ENCODE data around the gene TAF3. TPM values are rescaled to one million over a fixed set of nuclear protein-coding genes. Genes with fewer than 3 reads are reported as not detected.

Gene TAF3
- total RNA-seq, 4 donors from 2014 or later, result 5.6 to 12.9 (median 8.3) TPM

GRCh38 chr10:7802606-7803005 lies 15.7 kb upstream of the TAF3 start:
- TF ChIP-seq, protein P1, sequence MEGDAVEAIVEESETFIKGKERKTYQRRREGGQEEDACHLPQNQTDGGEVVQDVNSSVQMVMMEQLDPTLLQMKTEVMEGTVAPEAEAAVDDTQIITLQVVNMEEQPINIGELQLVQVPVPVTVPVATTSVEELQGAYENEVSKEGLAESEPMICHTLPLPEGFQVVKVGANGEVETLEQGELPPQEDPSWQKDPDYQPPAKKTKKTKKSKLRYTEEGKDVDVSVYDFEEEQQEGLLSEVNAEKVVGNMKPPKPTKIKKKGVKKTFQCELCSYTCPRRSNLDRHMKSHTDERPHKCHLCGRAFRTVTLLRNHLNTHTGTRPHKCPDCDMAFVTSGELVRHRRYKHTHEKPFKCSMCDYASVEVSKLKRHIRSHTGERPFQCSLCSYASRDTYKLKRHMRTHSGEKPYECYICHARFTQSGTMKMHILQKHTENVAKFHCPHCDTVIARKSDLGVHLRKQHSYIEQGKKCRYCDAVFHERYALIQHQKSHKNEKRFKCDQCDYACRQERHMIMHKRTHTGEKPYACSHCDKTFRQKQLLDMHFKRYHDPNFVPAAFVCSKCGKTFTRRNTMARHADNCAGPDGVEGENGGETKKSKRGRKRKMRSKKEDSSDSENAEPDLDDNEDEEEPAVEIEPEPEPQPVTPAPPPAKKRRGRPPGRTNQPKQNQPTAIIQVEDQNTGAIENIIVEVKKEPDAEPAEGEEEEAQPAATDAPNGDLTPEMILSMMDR (IDR thresholded peaks at IDR 0.05; ENCODE audit: low read depth), result no peak

DNA sequence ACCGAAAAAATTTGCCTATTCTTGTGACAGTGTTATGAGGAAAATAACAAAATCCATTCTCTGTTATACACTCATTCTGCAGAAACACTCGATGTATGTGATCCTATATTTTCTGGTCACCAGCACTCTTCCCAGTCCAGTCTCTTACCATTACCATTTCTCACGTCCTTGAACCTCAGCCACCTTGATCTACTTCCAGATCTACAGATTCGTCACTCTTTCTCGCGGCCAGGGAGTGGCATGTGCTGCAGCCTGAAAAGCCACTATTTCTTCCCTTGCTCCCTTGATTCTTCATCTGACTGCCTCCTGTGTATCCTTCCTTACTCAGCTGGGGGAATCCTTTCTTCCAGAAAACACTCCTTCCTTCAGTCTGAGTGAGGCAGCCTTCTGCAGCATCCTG lies 14.1 kb upstream of the TAF3 start:
- TF ChIP-seq, protein P1 (IDR thresholded peaks at IDR 0.05; ENCODE audit: low read depth), result no peak

DNA sequence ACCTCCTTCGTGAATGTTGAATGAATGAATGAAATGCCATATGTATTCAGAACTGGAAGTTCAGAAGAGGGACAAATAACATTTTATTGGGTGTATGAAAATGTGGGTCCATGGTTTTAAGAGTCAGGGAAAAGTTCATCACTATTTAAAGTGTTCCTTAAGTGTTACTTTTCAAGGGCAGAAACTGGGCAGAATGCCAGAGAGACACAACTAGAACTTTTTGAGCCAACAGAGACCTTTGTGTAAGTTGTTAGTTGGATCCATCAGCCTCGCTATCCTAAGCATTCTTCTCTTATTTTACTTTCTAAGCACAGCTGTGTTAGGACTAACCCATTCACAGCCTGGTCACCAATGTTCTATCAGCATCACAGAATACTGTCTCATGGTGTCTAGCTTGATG lies 13.6 kb upstream of the TAF3 start:
- TF ChIP-seq, protein P1 (IDR thresholded peaks at IDR 0.05; ENCODE audit: low read depth), result no peak

DNA sequence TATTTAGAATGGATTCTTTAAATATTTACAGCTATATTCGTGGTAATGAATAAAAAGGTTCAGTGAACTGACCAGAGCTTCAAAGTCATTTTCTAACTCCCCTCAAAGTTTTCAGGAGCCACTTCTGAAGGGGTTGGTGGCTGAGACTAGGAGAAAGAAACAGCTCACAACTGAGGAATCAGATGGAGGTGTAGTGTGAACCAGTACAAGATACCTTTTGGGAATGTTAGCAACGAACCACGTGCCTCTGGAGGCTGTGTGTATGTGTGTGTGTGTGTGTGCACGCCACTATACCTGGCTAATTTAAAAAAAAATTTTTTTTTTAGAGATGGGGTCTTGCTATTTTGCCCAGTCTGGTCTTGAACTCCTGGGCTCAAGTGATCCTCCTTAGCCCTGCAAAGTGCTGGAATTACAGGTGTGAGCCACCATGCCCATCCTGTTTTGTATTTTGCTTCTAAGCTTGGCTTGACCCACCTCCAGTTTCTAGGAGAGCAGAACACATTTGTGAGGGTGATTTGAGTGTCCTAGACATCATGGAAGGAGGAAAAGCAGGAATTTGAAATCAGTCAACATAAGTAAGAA lies 9.5 kb upstream of the TAF3 start:
- TF ChIP-seq, protein P1 (IDR thresholded peaks at IDR 0.05; ENCODE audit: low read depth), result no peak

GRCh38 chr10:7810443-7810842 lies 7.9 kb upstream of the TAF3 start:
- TF ChIP-seq, protein P1 (IDR thresholded peaks at IDR 0.05; ENCODE audit: low read depth), result no peak

GRCh38 chr10:7811000-7811399 lies 7.3 kb upstream of the TAF3 start:
- TF ChIP-seq, protein P1 (IDR thresholded peaks at IDR 0.05; ENCODE audit: low read depth), result no peak

DNA sequence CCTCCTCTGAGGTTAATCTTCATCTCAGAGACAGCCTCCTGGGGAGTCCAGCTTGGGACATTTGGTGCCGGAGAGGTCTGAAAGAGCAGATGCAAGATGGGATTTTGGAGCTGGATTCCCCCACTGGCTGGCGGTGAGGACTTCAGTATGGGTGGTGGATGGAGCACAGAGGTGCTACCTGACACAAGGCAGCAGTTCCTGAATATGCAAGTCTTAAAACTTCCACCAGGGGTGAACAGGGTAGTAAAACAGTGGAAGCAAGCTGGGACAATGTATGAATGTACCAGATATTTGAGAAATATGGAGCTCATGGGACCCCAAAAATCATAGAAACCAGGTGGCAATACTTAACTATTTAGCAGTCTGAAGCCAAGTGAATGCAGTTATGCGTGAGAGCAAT lies 4.8 kb upstream of the TAF3 start:
- TF ChIP-seq, protein P1 (IDR thresholded peaks at IDR 0.05; ENCODE audit: low read depth), result no peak

All from subcutaneous adipose tissue (tissue), 4 donors.